ENCODE data around the gene RAX2. TPM values are rescaled to one million over a fixed set of nuclear protein-coding genes. Genes with fewer than 3 reads are reported as not detected.

The RAX2 gene
- total and polyA plus RNA-seq, 2 of the 13 experiments (the other 11 are each of a cell fraction or from before 2014, with no cell fraction given): not detected

DNA sequence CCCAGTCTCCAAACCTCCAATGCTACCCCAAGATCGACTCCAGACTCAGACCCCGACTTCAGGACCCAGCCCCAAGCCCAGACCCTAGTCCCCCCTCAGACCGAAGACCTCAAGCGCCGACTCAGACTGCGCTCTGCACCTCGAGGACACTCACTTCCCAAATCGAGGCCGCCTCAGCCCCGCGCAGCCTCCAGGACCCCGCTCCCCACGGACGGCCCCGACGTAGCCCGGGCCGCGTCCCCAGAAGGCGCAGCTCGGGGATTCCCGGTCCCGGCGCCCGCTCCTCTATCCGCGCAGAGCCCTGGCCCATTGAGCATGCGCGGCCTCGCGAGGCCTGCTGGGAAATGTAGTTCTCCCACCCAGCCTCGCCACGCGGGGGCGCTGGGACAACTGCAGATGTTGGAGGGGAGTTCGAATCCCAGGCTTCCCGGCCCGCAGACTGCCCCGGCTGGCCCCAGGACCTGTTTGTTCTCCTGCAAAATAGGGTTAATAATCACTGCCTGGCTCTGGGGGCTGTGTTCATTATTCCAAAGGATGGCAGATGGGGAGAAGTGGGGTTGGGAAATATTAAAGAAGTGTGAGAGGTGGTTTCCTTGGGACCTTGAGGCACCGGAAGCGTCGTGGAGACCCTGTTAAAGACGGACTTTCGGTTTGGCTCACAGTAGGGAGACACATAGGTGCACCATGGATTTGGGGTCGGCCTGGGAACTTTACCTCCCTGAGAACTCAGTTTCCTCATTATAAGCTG lies 10.5 kb downstream of the RAX2 start, which contains the start of gene APBA3 (continued):
- TF ChIP-seq, protein P1, sequence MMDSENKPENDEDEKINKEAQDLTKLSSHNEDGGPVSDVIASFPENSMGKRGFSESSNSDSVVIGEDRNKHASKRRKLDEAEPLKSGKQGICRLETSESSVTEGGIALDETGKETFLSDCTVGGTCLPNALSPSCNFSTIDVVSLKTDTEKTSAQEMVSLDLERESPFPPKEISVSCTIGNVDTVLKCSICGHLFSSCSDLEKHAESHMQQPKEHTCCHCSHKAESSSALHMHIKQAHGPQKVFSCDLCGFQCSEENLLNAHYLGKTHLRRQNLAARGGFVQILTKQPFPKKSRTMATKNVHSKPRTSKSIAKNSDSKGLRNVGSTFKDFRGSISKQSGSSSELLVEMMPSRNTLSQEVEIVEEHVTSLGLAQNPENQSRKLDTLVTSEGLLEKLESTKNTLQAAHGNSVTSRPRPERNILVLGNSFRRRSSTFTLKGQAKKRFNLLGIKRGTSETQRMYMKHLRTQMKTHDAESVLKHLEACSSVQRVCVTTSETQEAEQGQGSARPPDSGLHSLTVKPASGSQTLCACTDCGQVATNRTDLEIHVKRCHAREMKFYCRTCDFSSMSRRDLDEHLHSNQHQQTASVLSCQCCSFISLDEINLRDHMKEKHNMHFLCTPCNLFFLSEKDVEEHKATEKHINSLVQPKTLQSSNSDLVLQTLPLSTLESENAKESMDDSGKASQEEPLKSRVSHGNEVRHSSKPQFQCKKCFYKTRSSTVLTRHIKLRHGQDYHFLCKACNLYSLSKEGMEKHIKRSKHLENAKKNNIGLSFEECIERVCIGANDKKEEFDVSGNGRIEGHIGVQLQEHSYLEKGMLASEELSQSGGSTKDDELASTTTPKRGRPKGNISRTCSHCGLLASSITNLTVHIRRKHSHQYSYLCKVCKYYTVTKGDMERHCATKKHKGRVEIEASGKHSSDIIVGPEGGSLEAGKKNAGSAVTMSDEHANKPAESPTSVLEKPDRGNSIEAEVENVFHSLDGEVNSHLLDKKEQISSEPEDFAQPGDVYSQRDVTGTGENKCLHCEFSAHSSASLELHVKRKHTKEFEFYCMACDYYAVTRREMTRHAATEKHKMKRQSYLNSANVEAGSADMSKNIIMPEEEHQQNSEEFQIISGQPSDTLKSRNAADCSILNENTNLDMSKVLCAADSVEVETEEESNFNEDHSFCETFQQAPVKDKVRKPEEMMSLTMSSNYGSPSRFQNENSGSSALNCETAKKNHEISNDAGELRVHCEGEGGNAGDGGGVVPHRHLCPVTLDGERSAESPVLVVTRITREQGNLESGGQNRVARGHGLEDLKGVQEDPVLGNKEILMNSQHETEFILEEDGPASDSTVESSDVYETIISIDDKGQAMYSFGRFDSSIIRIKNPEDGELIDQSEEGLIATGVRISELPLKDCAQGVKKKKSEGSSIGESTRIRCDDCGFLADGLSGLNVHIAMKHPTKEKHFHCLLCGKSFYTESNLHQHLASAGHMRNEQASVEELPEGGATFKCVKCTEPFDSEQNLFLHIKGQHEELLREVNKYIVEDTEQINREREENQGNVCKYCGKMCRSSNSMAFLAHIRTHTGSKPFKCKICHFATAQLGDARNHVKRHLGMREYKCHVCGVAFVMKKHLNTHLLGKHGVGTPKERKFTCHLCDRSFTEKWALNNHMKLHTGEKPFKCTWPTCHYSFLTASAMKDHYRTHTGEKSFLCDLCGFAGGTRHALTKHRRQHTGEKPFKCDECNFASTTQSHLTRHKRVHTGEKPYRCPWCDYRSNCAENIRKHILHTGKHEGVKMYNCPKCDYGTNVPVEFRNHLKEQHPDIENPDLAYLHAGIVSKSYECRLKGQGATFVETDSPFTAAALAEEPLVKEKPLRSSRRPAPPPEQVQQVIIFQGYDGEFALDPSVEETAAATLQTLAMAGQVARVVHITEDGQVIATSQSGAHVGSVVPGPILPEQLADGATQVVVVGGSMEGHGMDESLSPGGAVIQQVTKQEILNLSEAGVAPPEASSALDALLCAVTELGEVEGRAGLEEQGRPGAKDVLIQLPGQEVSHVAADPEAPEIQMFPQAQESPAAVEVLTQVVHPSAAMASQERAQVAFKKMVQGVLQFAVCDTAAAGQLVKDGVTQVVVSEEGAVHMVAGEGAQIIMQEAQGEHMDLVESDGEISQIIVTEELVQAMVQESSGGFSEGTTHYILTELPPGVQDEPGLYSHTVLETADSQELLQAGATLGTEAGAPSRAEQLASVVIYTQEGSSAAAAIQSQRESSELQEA (CRISPR knock-in tag; IDR thresholded peaks at IDR 0.05; ENCODE audit: not compliant biosample characterization): no peak
- no peak for TF ChIP-seq XBP1 (CRISPR knock-in tag; IDR thresholded peaks at IDR 0.05)
- TF ChIP-seq, protein P2, sequence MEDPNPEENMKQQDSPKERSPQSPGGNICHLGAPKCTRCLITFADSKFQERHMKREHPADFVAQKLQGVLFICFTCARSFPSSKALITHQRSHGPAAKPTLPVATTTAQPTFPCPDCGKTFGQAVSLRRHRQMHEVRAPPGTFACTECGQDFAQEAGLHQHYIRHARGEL (CRISPR knock-in tag; IDR thresholded peaks at IDR 0.05): no peak
- TF ChIP-seq HMG20A (CRISPR knock-in tag; IDR thresholded peaks at IDR 0.05; ENCODE audit: borderline replicate concordance): no peak
- TF ChIP-seq JUND (CRISPR knock-in tag; IDR thresholded peaks at IDR 0.05): no peak
- TF ChIP-seq TBX2 (CRISPR knock-in tag; IDR thresholded peaks at IDR 0.05; ENCODE audit: borderline replicate concordance): peak; percentile 56
- TF ChIP-seq ZNF354B (CRISPR knock-in tag; IDR thresholded peaks at IDR 0.05): no peak
- TF ChIP-seq EEA1 (CRISPR knock-in tag; IDR thresholded peaks at IDR 0.05; ENCODE audit: borderline replicate concordance): peak; percentile 49; the same call in 1 of the 2 replicates
- TF ChIP-seq HNRNPK (IDR thresholded peaks at IDR 0.05; ENCODE audit: low read depth, low read length, poor library complexity, severe bottlenecking): no peak
- TF ChIP-seq ZBTB7A (CRISPR knock-in tag; IDR thresholded peaks at IDR 0.05): no peak
- TF ChIP-seq SP4 (CRISPR knock-in tag; IDR thresholded peaks at IDR 0.05): no peak; the same call in 1 of the 2 replicates
- TF ChIP-seq HOXA5 (CRISPR knock-in tag; IDR thresholded peaks at IDR 0.05): no peak; the same call in 1 of the 2 replicates
- TF ChIP-seq, protein P3, sequence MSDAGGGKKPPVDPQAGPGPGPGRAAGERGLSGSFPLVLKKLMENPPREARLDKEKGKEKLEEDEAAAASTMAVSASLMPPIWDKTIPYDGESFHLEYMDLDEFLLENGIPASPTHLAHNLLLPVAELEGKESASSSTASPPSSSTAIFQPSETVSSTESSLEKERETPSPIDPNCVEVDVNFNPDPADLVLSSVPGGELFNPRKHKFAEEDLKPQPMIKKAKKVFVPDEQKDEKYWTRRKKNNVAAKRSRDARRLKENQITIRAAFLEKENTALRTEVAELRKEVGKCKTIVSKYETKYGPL (CRISPR knock-in tag; IDR thresholded peaks at IDR 0.05): peak; percentile 29; the same call in 1 of the 2 replicates
- TF ChIP-seq FOXM1 (CRISPR knock-in tag; IDR thresholded peaks at IDR 0.05): no peak
- TF ChIP-seq, protein P4, sequence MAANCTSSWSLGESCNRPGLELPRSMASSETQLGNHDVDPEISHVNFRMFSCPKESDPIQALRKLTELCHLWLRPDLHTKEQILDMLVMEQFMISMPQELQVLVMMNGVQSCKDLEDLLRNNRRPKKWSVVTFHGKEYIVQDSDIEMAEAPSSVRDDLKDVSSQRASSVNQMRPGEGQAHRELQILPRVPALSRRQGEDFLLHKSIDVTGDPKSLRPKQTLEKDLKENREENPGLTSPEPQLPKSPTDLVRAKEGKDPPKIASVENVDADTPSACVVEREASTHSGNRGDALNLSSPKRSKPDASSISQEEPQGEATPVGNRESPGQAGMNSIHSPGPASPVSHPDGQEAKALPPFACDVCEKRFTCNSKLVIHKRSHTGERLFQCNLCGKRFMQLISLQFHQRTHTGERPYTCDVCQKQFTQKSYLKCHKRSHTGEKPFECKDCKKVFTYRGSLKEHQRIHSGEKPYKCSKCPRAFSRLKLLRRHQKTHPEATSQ (CRISPR knock-in tag; IDR thresholded peaks at IDR 0.05; ENCODE audit: borderline replicate concordance): no peak
- TF ChIP-seq, protein P5, sequence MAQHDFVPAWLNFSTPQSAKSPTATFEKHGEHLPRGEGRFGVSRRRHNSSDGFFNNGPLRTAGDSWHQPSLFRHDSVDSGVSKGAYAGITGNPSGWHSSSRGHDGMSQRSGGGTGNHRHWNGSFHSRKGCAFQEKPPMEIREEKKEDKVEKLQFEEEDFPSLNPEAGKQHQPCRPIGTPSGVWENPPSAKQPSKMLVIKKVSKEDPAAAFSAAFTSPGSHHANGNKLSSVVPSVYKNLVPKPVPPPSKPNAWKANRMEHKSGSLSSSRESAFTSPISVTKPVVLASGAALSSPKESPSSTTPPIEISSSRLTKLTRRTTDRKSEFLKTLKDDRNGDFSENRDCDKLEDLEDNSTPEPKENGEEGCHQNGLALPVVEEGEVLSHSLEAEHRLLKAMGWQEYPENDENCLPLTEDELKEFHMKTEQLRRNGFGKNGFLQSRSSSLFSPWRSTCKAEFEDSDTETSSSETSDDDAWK (CRISPR knock-in tag; IDR thresholded peaks at IDR 0.05): no peak
